H1 (cell line): ENCODE data around the gene FITM1.

Source experiments
- BACH1 ChIP-seq: IDR thresholded peaks from 2 replicates; pipeline ENCODE4 v1.6.1; 2012; ENCODE audit warnings: low read length, improper control_type of control experiment
- GABPA ChIP-seq: IDR thresholded peaks from 2 replicates; pipeline ENCODE4 v1.6.1; 2011; ENCODE audit warnings: mild to moderate bottlenecking, low read length, moderate library complexity, borderline replicate concordance; ENCODE audit not compliant: insufficient read depth
- GTF2F1 ChIP-seq: IDR thresholded peaks from 2 replicates; pipeline ENCODE4 v1.6.1; 2012; ENCODE audit warnings: low read depth, low read length, improper control_type of control experiment, borderline replicate concordance
- MAFK ChIP-seq: IDR thresholded peaks from 2 replicates; pipeline ENCODE4 v1.6.1; 2012; ENCODE audit warnings: low read depth, mild to moderate bottlenecking, improper control_type of control experiment, low read length
- POLR2AphosphoS5 ChIP-seq: IDR thresholded peaks from 2 replicates; pipeline ENCODE4 v1.6.1; 2011; ENCODE audit warnings: low read depth, low read length
- RAD21 ChIP-seq, 2 experiments: IDR thresholded peaks in 1 of 2; conservative IDR thresholded peaks in 1 of 2; 2 replicates each; pipeline ENCODE4 v1.6.1; 2011; ENCODE audit warnings: low read depth in 2 of 2, low read length in 2 of 2, improper control_type of control experiment in 1 of 2, inconsistent platforms in 1 of 2, mild to moderate bottlenecking in 1 of 2, moderate library complexity in 1 of 2
- TAF1 ChIP-seq: IDR thresholded peaks from 2 replicates; pipeline ENCODE4 v1.6.1; 2011; ENCODE audit warnings: mild to moderate bottlenecking, low read depth, low read length
- YY1 ChIP-seq: IDR thresholded peaks from 2 replicates; pipeline ENCODE4 v1.6.1; 2011; ENCODE audit warnings: low read depth, mild to moderate bottlenecking, low read length
- TF ChIP-seq, protein P1 (sequence below), 3 experiments: IDR thresholded peaks; 1 replicate in 2 of 3; 2 replicates in 1 of 3; pipeline versions ENCODE4 v1.5.1 to v1.6.1; 2011; ENCODE audit warnings: low read length in 3 of 3, mild to moderate bottlenecking in 3 of 3, inconsistent platforms in 2 of 3, low read depth in 1 of 3, moderate library complexity in 1 of 3; ENCODE audit not compliant: insufficient read depth in 1 of 3; ENCODE audit errors: control extremely low read depth in 1 of 3

DNA sequence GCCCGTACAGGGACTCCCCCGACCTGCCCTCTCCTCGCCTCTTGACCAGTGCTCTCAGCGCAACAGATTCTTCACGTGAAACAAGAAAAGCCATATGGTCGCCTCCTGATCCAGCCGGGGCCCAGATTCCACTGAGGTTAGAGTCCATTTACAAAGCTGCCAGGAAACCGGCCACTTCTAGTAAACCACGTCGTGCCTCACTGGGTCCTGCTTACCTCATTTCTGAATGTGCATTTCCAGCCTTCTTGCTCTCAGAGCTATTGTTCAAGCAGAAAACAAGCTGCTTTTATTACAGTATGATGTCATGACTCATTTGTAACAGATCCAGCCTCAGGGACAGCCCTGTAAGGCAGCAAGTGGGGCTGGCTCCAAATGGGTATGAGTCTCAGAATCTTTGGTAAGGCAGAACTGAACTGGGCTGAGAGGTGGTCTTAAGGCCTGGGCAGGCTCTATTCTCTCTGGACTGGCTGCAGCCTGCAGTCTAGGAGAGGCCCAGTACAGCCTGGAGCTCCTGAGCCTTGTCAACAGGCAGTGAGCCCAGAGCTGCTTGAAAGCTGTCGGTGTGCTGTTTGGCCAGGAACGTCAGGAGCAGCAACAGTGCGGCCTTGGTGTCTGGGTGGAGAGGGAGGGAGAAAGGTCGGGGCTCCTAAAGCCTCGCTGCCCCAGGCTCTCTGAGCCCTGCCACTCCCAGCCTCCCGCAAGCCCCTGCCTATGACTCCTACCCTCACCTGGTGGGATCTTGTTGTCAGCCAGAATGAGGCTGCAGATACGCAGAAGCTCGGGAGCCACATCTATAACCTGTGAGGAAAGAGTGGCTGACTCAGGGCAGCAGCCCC, 49.7 kb downstream of the FITM1 start:
- TF ChIP-seq RAD21 (IDR thresholded peaks at IDR 0.05 in 1 of 2, conservative IDR thresholded peaks at IDR 0.05 in 1 of 2; ENCODE audit: low read depth in 2 of 2, low read length in 2 of 2) (no peak), TAF1 (no peak), BACH1 (no peak), GTF2F1 (no peak), MAFK (no peak), POLR2AphosphoS5 (no peak), GABPA (no peak), YY1 (no peak)
- TF ChIP-seq, protein P1, sequence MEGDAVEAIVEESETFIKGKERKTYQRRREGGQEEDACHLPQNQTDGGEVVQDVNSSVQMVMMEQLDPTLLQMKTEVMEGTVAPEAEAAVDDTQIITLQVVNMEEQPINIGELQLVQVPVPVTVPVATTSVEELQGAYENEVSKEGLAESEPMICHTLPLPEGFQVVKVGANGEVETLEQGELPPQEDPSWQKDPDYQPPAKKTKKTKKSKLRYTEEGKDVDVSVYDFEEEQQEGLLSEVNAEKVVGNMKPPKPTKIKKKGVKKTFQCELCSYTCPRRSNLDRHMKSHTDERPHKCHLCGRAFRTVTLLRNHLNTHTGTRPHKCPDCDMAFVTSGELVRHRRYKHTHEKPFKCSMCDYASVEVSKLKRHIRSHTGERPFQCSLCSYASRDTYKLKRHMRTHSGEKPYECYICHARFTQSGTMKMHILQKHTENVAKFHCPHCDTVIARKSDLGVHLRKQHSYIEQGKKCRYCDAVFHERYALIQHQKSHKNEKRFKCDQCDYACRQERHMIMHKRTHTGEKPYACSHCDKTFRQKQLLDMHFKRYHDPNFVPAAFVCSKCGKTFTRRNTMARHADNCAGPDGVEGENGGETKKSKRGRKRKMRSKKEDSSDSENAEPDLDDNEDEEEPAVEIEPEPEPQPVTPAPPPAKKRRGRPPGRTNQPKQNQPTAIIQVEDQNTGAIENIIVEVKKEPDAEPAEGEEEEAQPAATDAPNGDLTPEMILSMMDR (IDR thresholded peaks at IDR 0.05; ENCODE audit: control extremely low read depth in 1 of 3, insufficient read depth in 1 of 3, low read depth in 1 of 3, low read length in 3 of 3), result no peak
